NCI-H2029 (cell line): Measurements from ENCODE around the gene IGF2.
A peak's percentile ranks its signal among the peaks of the same experiment; 100 is the strongest.
"Not testable (repeated sequence)": the region's sequence is repeated elsewhere in the genome, so short reads cannot be mapped to it uniquely, and the experiment has no call there.

ENCODE experiments used
- DNase-seq: peaks from one replicate; lab custom pipeline; 2025; lab: John Stamatoyannopoulos, UW

Gene IGF2, protein sequence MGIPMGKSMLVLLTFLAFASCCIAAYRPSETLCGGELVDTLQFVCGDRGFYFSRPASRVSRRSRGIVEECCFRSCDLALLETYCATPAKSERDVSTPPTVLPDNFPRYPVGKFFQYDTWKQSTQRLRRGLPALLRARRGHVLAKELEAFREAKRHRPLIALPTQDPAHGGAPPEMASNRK

DNA sequence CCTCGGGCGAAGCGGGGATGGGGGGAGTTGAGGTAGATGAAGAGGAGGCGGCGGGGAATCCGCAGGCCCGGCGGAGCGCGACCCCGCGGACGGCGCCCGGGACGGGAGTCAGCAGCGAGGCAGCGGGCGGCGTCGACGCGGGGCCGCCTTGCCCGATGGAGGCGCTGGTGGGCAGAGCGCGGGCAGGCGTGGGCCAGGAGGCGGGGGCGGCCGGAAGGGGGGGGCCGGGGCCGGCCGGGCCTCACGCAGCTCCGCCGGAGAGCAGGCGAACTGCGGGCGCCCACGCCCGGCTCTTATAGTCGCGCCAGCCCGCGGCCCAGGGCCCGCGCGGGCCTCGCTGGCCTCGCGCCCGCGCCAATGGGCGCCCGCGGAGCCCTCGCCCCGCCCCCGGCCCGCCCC, at the start of gene IGF2:
Gene IGF2, minus strand, starts transcription at position 267 of the 399 bp plus-strand sequence. CDS start 3,866 bp downstream, outside the sequence.
- no peak for DNase-seq

DNA sequence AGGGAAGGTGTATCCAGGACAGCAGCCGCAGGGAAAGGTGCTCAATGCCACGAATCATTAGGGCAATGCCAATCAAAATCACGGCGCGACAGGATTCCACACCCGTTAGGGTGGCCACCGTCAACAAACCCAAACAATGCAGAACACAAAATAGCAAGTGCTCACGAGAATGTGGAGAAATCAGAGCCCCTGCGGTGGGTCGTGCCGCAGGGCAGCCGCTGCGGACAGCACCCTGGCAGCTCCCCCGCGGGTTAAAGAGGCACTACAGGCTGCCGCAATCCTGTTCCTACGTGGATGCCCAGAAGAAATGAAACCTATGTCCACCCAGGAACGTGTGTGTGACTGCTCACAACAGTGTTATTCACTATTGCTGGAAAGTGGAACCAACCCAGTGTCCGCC, 49.6 kb upstream of the IGF2 start:
- no peak for DNase-seq

GRCh38 chr11:2187280-2187707, 48.1 kb upstream of the IGF2 start:
- no peak for DNase-seq

GRCh38 chr11:2186669-2187279, 47.6 kb upstream of the IGF2 start:
- DNase-seq, result peak; percentile 21

DNA sequence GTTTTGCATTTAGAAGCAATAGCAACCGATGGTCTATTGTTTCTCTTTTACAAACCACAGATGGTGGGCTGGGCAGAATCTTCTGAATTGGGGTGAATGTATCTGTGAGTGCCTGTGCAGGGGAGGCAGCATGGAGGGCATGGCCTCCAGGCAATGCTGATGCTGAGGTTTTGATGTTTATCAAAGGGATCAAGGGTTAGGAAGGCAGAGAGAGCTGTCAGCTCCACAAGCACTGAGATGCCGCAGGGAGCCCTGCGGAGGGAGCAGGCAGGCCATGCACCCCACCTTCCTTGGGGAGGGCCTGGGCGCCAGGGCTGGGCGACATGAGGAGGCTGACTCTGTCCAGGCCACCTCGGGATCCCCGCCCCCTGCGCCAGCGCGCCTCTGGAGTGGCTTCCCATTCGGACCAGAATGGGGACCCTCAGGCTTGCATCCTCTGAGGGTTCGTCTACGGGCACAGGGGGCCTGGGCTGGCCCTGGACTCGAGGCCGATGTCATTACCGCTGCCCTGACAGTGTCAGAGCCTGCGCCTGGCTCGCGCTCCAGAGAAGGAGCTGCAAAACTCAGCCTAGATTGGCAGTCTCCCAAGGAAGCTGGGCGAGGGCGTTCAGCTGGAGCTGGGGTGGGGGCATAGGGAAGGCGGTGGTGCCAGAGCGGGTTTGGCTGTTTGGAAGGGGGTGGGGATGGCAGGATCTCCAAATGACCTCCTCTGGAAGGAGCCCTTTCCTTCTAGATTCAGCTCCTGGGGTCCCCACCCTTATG, 46.3 kb upstream of the IGF2 start:
- no peak for DNase-seq

GRCh38 chr11:2182692-2183474, 43.7 kb upstream of the IGF2 start:
- no peak for DNase-seq

DNA sequence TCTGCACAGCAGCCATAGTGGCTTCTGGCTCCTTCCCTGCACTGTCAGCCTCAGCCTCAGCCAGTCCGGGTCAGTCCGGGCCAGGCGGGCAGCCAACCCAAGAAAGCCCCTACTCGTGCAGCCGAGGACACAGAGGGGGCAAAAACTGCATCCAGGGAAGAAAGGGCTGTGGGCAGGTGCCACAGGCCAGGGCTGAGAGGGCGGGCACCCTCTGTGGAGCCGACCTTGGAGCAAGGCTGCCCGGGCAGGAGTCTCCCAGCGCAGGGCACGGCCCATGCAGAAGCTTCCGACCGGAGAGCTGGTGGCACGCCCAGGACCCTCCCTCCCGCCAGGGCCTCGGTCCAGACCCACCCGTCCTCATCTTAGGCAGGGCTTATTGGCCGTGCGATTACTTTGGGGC, 42.9 kb upstream of the IGF2 start:
- DNase-seq, result no peak

DNA sequence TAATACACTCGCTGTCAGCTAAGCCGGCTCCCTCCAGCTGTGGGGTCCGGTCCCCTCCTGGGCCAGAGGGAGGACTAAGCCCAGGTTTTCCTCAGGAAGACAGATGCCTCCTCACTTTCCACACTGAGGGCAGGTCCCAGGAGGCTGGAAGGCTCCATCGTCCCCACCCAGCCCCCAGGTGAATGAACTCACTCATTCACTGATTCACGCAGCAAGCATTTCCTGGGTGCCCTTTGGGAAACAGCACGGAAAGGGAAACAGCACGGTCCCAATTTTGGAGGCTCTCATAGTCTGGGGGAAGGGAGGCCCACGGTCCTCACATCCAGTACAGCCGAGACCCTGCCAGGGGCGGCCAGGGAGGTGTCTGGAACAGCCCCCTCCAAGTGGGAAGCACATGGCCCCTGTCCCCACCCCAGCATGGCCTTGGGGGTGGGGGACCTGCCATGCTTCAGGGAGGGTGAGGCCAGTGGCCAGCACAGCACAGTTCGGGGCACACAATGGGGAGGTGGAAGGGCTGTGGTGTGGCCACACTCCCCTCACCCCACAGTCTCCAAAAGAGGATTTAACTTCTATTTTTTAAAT, 41.7 kb upstream of the IGF2 start:
- DNase-seq, result no peak

GRCh38 chr11:2180347-2180746, 41.2 kb upstream of the IGF2 start:
- no peak for DNase-seq

- no peak for DNase-seq
Measured at GRCh38 chr11:2179516-2179915, 40.3 kb upstream of the IGF2 start.

DNA sequence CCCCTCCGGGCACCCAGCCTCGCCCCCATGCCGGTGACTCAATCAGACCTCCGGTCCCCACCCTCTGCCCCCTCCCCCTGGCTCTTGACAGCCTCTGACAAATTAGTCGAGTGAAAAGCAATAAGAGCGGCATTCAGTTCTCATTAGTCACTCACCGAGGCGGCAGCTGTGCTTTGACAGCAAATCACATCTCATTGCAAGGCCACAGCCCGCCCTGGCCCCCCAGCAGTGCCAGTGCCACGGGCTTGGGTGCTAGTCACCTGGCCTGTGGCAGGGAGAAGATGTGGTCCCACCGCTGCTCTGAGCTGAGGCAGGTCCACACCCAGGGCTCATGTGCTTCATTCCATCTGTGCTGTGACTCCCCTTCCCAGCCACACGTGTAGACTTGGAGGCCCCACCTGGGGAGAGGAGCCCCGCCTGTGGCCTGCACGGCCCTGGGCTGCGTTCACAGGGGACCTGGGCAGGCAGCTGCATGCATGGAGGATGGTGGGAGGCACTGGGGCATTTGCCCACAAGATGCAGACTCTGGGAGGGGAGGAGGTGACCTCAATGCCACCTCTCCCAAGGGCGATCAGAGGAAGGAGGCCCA, 39.8 kb upstream of the IGF2 start:
- no peak for DNase-seq

DNA sequence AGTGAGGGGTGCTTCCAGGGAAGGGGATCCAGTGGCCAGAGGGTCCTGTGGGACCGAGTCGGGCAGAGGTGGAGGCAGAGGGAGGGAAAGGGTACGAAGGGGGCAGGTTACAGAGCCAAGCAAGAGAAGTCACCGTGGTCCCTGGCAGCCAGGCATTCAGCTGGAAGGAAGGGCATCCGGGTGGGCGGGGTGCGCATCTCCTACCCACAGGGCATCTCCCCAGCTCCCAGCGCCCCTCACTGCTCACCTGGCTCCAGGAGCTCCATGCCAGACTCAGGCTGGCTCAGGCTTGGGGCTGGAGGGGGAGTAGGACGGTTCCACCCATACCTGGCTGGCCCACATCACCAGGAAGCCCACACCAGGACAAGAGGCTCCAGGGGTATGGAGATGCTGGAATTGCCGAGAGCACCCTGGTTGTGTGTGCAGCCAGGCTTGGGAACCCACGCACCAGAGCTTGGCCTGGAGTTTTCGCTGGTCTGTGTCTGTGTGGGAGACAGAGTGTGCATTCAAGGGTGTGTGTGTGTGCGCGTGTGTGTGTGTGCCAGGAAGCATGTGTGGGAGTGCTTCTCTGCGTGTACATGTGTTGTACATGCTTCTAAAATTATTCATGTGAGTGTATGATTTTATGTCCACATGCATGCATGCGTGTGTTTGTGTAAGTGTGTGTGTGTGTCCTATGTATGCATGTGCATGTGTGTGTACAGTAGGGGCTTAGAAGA, 39.0 kb upstream of the IGF2 start:
- DNase-seq, result not testable (repeated sequence)

DNA sequence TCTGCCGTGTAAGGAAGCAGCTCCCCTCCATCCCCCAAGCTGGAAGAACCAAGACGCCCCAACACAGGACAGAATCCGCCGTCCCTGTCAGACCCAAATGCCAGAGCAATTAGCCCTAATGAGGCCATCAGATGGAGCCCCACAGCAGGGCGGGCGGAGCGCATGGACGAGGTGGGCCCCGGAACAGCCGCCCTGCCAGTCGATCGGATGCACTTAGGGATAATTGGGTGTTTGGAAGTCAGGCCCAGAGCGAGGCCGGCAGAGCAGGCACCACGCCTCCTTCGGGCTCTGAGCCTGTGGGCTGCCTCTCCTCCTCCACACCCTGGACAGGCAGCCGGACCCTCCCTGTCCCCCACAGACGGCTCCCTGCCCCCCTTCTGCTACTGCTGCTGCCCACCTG, 37.9 kb upstream of the IGF2 start:
- DNase-seq, result no peak

DNA sequence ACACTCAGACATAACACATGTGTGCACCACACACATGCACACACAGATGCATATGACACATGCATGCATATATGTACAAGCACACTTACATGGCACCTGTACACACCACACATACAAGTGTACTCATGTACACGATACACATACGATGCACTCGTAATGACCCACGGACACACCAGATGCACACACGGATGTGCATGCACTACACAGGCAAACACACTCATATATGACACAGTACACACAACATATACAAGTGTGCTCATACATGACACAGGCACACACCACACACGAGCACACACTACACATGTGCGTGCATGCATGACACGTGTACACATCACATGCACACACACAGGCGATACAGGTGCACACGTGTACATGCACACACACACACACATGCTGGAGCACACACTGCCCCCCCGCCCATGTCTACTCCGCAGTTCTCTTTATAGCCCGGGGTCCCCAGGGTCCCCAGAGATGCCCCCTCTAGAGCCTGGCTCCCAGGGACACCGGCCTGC, 37.3 kb upstream of the IGF2 start:
- no peak for DNase-seq

GRCh38 chr11:2175659-2176058, 36.5 kb upstream of the IGF2 start:
- DNase-seq, result no peak

GRCh38 chr11:2174361-2174760, 35.2 kb upstream of the IGF2 start:
- no peak for DNase-seq

DNA sequence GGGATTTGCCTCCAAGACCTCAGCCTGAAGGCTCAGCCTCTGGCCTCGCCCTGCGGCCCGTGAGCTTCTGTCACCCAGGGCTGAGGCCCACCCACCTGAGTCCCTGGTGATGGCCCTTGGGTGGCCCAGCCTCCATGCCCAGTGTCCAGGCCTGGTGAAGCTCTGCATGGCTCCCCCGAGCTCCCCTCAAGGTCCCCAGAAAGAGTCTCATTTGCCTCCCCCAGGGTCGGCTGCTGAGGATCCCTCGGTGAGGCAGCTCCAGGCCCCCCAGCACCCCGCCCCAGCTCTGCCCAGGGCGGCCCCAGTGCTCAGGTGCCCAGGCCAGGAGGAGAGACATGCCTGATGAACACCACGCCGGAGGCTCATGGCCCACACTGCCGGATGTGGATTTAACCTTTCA, 34.6 kb upstream of the IGF2 start:
- DNase-seq, result no peak

DNA sequence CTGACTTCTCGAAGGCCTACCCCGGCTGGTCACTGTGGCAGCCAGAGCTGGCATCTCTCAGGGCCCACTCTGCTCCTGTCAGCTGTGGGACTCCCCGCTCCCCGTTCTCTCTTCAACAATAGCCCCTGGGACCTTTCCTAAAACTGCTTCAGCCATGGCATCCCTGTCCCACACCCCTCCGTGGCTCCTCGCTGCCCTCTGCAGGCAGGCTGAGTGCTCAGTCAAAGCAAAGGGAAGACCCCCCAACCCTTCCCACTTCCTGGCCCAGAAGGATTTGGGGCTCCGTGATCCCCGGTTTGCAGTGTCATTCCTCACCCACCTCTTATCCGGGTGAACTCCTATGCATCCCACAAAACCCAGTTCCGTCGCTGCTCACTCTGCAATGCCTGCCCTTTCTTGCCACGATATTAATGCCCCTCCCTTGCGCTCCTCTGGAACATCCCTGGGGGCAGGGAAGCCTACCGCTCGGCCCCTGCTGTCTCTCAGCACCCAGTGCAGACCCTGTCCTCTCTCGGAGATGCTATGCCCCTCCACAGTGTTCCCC, 34.0 kb upstream of the IGF2 start:
- DNase-seq, result no peak

DNA sequence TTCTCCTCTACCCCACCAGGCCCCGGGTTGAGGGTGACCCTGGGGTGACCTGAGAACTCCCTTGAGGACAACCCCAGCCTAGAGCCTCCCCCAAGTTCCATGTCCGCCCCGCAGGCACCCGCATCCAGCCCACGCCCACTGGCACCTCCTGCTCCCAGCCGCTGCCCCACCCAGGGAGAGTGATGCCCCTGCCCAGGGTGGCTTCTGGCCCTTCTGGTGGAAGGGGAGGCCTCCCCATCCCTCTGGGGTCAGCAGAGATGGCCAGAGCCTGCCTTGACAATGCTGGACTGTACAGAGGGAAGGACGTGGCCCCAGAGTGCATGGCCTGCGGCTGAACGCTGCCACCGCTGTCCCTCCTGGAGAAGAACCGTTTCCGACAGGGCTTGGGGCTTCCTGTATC, 33.5 kb upstream of the IGF2 start:
- no peak for DNase-seq

- no peak for DNase-seq
Measured at GRCh38 chr11:2171591-2172003, 32.4 kb upstream of the IGF2 start, which contains the start of gene TH. TSS of gene TH (minus strand) at chr11:2171815. CDS start at chr11:2171786, 29 bp downstream.
